Activated naive CD8-positive, alpha-beta T cell treated with anti-CD3 and anti-CD28 coated beads, Interleukin-2, amount 50 U/mL, for 24 hours (primary cell): ENCODE measurements around the gene CTSD.

ENCODE experiments used
- ATAC-seq: fragments of 150-1000 bp; cut with Tn5 transposase; one replicate; pipeline ENCODE4 v1.10.0; 2021
- DNase-seq: peaks from one replicate; pipeline ENCODE4 v3.0.0; 2021
- H3K27ac Mint-ChIP-seq: one replicate; pipeline ENCODE4 v1.8.0; 2021; ENCODE audit warnings: mild to moderate bottlenecking, mixed read lengths
- H3K27me3 Mint-ChIP-seq: one replicate; pipeline ENCODE4 v1.8.0; 2021; ENCODE audit warnings: mixed read lengths
- H3K36me3 Mint-ChIP-seq: one replicate; pipeline ENCODE4 v1.8.0; 2021; ENCODE audit warnings: low read depth, mixed read lengths
- H3K4me1 Mint-ChIP-seq: one replicate; pipeline ENCODE4 v1.8.0; 2021; ENCODE audit warnings: mixed read lengths
- H3K4me3 Mint-ChIP-seq: one replicate; pipeline ENCODE4 v1.8.0; 2021; ENCODE audit warnings: mild to moderate bottlenecking, moderate library complexity, mixed read lengths
- H3K9me3 Mint-ChIP-seq: one replicate; pipeline ENCODE4 v1.8.0; 2021; ENCODE audit warnings: mixed read lengths

The CTSD gene

DNA sequence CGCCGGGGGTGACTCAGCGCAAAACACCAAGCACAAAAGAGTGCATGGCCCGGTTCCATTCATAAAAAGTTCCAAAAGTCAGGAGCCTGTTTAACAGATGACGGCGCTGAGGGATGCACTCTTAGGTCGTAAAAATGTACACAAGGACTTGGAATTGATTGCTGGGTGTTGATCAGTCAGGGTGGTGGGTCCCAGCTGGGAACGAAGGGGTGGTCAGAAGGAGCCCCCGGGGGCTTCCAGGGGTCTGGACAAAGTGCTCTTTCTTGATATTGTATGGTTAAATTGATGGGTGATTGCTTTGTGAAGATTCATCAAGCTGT, 34.1 kb downstream of the CTSD start:
- H3K4me3 Mint-ChIP-seq: no peak overlapping the region
- peaks cover 15% of the 10 kb centered on the region for H3K27me3 Mint-ChIP-seq
- H3K9me3 Mint-ChIP-seq: peaks cover 5% of the 10 kb centered on the region
- DNase-seq (no peak), ATAC-seq (peak; percentile 1)
- no peaks in the 10 kb centered on the region for H3K36me3 Mint-ChIP-seq
- H3K4me1 Mint-ChIP-seq: peaks cover 62% of the 10 kb centered on the region
- peak overlapping the region; percentile 88 for H3K27ac Mint-ChIP-seq

DNA sequence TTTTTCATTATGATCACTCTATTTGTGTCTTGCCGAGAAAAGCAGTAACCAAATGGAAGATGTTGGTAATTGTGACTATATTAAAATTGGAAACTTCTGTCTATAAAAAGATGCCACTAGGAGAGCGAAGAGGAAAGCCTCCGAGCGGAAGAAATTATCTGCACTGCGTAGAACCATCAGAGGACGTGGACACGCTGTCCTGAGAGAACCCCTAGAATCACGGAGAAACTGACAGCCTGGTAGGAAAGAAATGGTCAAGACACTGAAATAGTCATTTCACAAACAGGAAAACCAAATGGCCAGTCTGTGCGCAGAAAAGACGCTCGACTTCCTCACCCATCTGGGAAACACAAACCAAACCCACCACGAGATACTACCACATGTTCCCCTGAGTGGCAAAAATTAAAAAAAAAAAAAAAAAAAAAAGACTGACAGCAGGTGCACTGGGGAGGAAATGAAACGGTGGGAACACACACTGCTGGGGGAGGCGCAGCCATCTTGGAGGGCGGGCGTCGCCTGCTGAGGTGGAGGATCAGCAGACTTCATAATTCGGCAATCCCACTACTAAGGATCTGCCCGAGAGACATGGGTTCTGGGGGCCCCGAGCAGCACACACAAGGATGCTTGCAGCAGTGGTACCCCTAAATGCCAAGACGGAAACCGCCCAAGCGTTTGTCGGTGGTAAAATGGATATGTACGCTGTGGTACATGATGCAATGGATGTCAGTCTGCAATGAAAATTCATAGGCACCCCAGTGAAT, 34.6 kb downstream of the CTSD start:
- ATAC-seq (peak; percentile 81), DNase-seq (peak; percentile 55)
- Mint-ChIP-seq H3K4me3 (peak overlapping the region; percentile 63), H3K27ac (peak overlapping the region; percentile 88), H3K9me3 (peaks cover 5% of the 10 kb centered on the region), H3K27me3 (peaks cover 14% of the 10 kb centered on the region), H3K36me3 (no peaks in the 10 kb centered on the region), H3K4me1 (peaks cover 59% of the 10 kb centered on the region)

DNA sequence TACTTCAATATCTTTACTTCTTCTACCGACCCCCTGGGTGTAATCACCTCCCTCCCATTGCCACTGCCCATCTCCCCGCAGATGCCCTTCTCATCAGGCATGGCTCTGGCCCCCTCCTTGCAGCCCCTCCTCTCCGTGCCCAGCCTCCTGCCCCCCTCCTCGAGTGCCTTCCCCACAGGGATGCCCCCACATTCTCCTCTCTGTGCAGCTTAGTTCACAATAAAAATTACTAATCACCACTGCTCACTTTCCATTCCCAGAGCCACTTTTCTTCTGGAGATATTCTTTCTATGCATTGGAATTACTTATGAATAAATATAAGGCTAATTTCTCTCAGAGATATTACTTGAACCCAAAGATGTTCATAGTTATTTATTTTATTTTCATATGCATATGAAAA, 35.4 kb downstream of the CTSD start:
- Mint-ChIP-seq H3K27ac (peak overlapping the region; percentile 88), H3K27me3 (peaks cover 12% of the 10 kb centered on the region), H3K4me3 (no peak overlapping the region), H3K4me1 (peaks cover 53% of the 10 kb centered on the region), H3K36me3 (no peaks in the 10 kb centered on the region), H3K9me3 (peaks cover 5% of the 10 kb centered on the region)
- DNase-seq (no peak), ATAC-seq (no peak)

DNA sequence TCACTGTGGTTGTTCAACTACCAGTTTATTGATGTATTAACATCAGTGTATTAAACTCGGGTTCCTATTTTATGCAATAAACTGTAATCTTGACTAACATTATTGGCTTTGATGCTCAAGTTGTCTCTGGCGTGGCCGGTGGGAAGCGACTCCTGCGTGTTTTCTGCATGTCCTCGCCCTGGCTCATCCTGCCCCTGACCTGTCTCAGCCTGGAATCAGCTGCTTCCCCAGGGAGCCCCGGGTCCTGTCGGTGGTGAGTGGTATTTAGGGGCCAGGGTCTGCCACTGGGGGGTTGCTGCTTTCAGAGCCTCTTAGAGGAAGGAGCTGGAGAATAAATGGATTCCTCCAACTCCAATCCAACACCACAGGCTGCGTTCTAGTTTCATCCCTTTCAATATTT, 35.9 kb downstream of the CTSD start:
- Mint-ChIP-seq H3K4me3 (peak overlapping the region; percentile 49), H3K27ac (peak overlapping the region; percentile 88), H3K9me3 (peaks cover 5% of the 10 kb centered on the region), H3K36me3 (no peaks in the 10 kb centered on the region), H3K4me1 (peaks cover 54% of the 10 kb centered on the region), H3K27me3 (peaks cover 12% of the 10 kb centered on the region)
- DNase-seq (no peak), ATAC-seq (no peak)

DNA sequence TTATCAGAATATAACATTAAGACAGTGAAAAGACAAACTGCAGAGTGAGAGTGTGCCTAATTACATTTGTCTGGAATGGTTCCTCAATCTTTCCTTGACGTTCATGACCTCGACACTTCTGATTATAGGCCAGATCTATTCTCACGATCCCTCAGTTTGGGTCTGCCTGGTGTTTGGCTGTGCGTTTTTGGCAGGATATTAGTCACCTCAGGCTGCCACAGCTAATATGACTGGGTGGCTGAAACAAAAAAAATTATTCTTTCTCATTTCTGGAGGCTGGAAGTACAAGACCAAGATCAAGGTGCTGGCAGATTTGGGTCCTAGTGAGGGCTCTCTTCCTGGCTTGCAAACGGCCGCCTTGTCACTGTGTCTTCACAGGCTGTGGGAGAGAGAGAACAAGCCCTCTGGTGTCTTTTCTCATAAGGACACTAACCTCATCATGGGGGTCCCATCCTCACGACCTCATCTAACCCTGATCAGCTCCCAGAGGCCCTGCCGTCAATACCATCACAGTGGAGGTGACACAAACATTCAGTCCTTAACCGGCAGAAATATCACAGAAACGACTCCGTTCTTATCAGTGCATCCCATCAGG, 36.5 kb downstream of the CTSD start:
- H3K4me3 Mint-ChIP-seq: peak overlapping the region; percentile 49

DNA sequence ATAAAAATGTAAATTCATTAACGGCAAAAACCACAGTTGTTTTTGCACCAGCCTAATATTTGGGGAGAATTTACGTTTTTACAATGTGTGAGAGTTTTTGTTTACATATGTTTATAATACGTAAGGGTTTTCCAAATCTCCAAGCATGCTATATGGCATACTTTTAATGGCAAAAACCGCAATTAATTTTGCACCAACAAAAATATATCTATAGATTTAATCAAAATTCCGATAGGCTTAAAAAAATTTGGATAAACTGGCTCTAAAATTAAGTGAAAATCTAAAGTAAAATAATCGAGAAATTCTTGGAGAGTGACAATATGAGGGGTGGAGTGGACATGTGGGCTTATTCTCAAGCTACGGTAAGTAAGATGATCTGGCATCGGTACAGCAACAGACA, 43.9 kb downstream of the CTSD start:
- no peak overlapping the region for H3K27ac Mint-ChIP-seq
- H3K27me3 Mint-ChIP-seq: no peaks in the 10 kb centered on the region
- peaks cover 6% of the 10 kb centered on the region for H3K4me1 Mint-ChIP-seq

More for the DNA sequence above, 36.5 kb downstream of the CTSD start:
- peak; percentile 73 for ATAC-seq
- peaks cover 12% of the 10 kb centered on the region for H3K27me3 Mint-ChIP-seq
- DNase-seq: no peak
- H3K27ac Mint-ChIP-seq: peak overlapping the region; percentile 88
- H3K36me3 Mint-ChIP-seq: no peaks in the 10 kb centered on the region
- H3K4me1 Mint-ChIP-seq: peaks cover 57% of the 10 kb centered on the region
- H3K9me3 Mint-ChIP-seq: peaks cover 5% of the 10 kb centered on the region

DNA sequence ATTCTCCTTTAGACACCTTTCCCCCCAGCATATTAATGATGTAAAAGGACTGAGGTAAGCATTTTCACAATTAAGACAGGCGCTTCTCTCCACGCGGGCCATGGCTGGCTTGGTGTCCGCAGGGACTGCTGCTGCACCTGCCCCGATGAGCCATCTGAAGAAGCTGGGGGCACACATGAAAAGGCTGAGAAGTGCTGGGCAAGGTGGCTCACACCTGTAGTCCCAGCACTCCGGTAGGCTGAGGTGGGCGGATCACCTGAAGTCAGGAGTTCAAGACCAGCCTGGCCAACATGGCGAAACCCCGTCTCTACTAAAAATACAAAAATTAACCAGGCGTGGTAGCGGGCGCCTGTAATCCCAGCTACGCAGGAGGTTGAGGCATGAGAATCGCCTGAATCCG, 45.4 kb downstream of the CTSD start:
- no peaks in the 10 kb centered on the region for H3K9me3 Mint-ChIP-seq
- DNase-seq: no peak
- no peaks in the 10 kb centered on the region for H3K27me3 Mint-ChIP-seq

More for the DNA sequence above, 43.9 kb downstream of the CTSD start:
- H3K4me3 Mint-ChIP-seq: no peak overlapping the region
- no peak for ATAC-seq
- DNase-seq: no peak
- H3K9me3 Mint-ChIP-seq: no peaks in the 10 kb centered on the region
- H3K36me3 Mint-ChIP-seq: no peaks in the 10 kb centered on the region

DNA sequence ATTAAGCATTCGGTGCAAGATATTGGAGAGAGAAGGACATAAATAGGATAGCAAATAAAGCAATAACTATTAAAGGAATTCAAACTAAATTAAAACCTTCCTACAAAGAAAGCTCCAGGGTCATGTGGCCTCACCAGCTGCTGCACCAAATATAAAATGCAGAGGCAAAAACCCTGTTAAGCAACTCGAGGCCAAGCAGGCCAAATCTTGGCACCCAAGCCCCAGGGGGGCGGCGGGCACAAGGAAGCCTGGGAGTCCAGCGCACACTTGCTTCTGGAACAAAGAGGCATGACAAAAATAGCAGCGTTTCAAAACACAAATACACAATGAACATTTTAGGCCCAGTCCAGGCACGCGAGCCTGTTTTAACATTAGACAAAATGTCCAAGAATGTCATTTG, 46.0 kb downstream of the CTSD start:
- no peaks in the 10 kb centered on the region for H3K36me3 Mint-ChIP-seq

More for the DNA sequence above, 45.4 kb downstream of the CTSD start:
- peaks cover 4% of the 10 kb centered on the region for H3K4me1 Mint-ChIP-seq
- H3K36me3 Mint-ChIP-seq: no peaks in the 10 kb centered on the region
- H3K4me3 Mint-ChIP-seq: no peak overlapping the region
- H3K27ac Mint-ChIP-seq: no peak overlapping the region
- ATAC-seq: no peak

DNA sequence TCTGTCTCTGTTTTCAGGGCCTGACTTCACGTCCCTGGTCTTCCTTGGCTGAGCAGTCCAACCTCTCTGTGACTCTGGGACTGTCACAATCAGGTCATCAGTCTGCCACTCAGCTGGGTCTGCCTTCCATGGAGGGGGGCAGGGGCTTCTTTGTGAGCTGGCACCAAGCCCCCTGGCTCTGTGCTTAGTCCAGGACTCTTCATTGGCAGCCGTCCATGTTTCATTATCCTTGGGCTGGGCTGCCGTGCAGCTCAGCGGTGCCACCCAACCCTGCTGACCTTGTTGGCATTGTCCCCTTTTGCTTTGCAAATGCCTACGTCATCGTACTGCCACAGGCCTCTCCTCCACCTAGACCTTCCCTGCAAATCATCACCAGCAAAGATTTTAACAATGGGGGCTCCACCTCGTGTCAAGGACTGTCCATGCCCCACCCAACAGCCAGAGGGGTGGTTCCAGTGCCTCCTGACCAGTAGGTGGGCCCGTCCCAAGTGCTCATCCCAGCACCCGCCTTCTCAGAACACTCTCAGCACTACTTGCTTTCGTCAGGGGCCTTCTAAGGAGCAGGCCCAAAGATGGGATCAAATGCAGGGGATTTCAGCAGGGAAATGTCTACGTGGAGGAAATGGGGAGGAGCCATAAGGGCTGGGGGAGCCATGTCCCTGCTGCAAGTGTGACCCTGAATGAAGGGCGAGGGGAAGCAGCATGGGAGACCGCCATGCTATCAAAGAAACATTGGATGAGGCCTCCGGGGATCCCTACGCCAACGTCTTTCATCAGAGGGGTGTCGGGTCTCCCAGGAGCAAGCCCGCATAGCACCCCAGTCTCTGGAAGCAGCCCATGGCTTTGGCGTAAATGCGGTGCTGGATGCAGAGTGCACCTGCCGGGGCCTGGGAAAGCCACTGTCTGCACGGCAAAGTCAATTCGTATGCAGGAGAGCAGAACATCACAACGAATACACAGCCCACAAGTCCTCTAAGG, 48.5 kb downstream of the CTSD start:
- no peaks in the 10 kb centered on the region for H3K9me3 Mint-ChIP-seq
- no peak overlapping the region for H3K4me3 Mint-ChIP-seq
- peaks cover 4% of the 10 kb centered on the region for H3K27me3 Mint-ChIP-seq
- H3K4me1 Mint-ChIP-seq: no peaks in the 10 kb centered on the region
- no peak for DNase-seq
- ATAC-seq: no peak
- H3K36me3 Mint-ChIP-seq: no peaks in the 10 kb centered on the region
- no peak overlapping the region for H3K27ac Mint-ChIP-seq

More for the DNA sequence above, 46.0 kb downstream of the CTSD start:
- Mint-ChIP-seq H3K4me3 (no peak overlapping the region), H3K27me3 (no peaks in the 10 kb centered on the region), H3K27ac (no peak overlapping the region), H3K4me1 (peaks cover 1% of the 10 kb centered on the region), H3K9me3 (no peaks in the 10 kb centered on the region)
- ATAC-seq: no peak
- no peak for DNase-seq

DNA sequence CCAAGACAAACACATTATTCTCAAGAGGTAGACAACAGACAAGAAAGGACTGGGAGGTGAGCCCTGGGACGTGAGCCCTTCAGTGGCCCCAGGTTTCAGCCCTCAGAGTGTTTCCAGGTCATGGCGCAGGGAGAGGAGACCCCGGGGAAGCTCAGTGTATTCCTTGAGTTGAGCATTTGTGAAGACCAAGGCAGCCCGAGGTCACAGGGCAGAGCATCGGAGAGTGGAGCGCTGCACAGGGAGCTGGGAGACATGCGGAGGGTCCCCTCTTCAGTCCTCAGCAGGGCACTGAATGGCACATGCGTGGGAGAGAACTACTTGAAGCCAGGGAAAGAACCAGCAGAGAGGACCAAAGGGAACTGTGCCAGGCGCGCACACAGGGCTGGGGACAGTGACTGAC, 55.0 kb downstream of the CTSD start:
- H3K27me3 Mint-ChIP-seq: peaks cover 7% of the 10 kb centered on the region

DNA sequence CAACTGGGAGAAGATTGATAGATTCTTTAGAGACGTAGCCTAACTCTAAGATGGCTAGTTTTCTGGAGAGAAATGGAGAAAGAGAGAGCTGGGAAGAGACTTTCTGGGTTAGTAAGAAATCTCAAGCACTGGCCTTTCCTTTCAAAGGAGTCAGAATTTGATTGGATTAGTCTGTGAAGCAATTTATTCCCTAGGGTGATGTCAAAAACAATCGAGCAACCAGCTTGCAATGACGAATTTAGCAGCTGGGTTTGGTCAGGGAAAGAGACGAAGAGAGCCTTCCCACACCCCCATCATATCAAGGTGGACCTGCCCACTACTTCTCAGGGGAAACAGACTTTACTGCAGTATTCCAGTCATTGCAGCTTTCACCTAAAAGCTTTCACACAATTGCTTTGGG, 56.0 kb downstream of the CTSD start:
- Mint-ChIP-seq H3K27me3 (peaks cover 7% of the 10 kb centered on the region), H3K9me3 (no peaks in the 10 kb centered on the region), H3K27ac (no peak overlapping the region), H3K36me3 (no peaks in the 10 kb centered on the region), H3K4me1 (peaks cover 18% of the 10 kb centered on the region), H3K4me3 (no peak overlapping the region)
- no peak for DNase-seq
- no peak for ATAC-seq

More for the DNA sequence above, 55.0 kb downstream of the CTSD start:
- DNase-seq: no peak
- Mint-ChIP-seq H3K9me3 (no peaks in the 10 kb centered on the region), H3K4me3 (no peak overlapping the region), H3K36me3 (no peaks in the 10 kb centered on the region), H3K27ac (no peak overlapping the region), H3K4me1 (peaks cover 18% of the 10 kb centered on the region)
- no peak for ATAC-seq

DNA sequence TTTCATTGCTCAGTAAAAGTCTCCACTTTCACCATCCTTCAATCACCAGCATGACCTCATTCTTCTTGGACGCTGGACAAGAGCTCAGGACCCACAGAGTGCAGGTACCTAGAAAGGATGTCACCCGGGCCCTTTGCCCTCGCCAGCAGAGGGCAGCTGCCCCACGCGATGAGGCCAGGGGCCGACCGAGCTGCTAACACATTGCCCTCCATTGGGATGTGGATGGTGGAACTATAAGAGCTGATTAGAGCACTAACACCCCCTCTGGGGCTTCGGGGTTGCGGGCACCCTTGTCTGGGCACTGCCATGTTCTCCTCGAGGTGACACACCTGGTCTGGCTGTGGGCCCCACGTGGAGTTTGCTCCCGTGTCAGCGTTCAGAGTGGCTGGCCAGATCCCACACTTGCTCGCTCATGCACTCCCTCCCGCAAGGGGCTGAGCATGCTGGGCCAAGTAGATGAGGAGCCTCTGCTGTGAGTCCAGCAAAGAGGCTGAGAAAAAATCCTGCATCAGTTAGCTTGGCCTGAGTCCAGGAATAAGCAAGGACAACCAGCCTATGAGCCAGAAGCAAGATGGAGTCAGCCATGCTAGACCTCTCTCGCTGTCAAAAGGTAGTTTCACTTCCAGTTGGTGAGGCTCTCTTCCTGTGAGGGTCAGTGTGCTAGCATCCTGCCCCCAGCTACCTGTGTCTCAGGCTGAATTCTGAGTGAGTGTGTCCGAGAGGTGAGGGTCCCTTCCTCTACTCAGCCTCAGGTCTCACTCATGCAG, 56.9 kb downstream of the CTSD start:
- Mint-ChIP-seq H3K9me3 (peaks cover 4% of the 10 kb centered on the region), H3K27me3 (peaks cover 6% of the 10 kb centered on the region), H3K36me3 (peaks cover 3% of the 10 kb centered on the region), H3K4me3 (no peak overlapping the region), H3K4me1 (peaks cover 22% of the 10 kb centered on the region), H3K27ac (no peak overlapping the region)
- DNase-seq (peak; percentile 42), ATAC-seq (peak; percentile 51)

DNA sequence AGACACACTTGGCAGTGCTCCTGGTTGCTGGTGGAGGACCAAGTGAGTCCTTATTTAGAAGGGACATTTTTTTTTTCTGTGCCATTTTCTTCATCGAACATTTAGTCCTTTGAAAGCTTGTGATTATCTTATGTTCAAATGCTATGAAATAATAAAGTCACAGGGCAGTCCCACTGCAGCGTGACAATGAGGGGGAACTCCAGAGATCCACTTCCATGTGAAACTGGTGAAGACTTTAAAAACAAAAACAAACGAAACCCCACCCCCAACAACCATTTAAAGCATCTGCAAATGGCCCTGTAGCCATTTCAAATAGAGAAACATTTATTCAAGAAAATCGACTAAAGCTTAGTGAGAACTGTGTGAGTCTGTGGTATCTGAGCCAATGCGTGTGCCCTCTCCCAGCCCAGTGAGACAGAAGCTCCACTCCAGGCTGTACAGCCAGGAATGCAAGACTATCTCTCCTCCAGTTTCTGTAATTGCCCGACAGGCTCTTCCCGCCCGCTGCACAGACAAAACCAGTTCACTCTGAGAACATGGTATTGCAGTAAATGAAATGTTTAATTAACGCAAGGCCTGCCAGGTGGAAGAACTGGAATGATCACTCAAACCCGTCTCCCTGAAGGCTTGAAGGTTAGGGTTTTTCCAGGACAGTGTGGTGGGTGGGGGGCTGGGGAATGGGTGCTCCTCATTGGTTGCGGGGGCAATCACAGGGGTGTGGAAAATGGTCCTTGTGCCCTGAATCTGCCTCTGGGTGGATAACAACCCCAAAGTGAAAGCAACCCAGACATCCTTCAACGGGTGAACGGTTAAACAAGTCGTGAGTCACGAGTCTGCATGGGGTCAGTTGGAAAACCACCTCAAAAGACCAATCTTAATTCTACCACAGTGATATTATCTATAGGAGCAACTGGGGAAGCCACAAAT, 58.3 kb downstream of the CTSD start:
- Mint-ChIP-seq H3K4me3 (no peak overlapping the region), H3K9me3 (peaks cover 8% of the 10 kb centered on the region), H3K36me3 (peaks cover 6% of the 10 kb centered on the region), H3K27me3 (peaks cover 4% of the 10 kb centered on the region), H3K4me1 (peaks cover 36% of the 10 kb centered on the region), H3K27ac (peak overlapping the region; percentile 67)
- DNase-seq: no peak
- ATAC-seq: peak; percentile 38
